ENCODE results near the gene DDIT3. TPM values are rescaled to one million over a fixed set of nuclear protein-coding genes. Genes with fewer than 3 reads are reported as not detected.

DDIT3 gene, protein sequence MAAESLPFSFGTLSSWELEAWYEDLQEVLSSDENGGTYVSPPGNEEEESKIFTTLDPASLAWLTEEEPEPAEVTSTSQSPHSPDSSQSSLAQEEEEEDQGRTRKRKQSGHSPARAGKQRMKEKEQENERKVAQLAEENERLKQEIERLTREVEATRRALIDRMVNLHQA
- total RNA-seq (2014; rRNA removed; shearing (Covaris generic)) (42.7 and 43.7 TPM in 2 replicates), total RNA-seq (2022) (32.3 and 34.5 TPM in 2 replicates), Bru-seq, nascent RNA (percentile 83 among the genes with signal in this experiment), BruChase-seq, experiment 1, labeled RNA remaining after a 6-hour chase (percentile 49 among the genes with signal in this experiment), BruChase-seq, experiment 2, labeled RNA remaining after a 2-hour chase (percentile 64 among the genes with signal in this experiment)
- long read RNA-seq, transcript DDIT3-201 (4 exons, 906 nt) = major isoform, 42 of 52 reads
- long read RNA-seq, transcript DDIT3-205 (3 exons, 951 nt) = minor isoform, 5 of 52 reads
- long read RNA-seq, partial matches to known transcripts = 0 of 52 reads
- long read RNA-seq, other reads (novel, unspliced or antisense) = 1 of 52 reads

GRCh38 chr12:57520053-57520818 lies at the start of gene DDIT3:
Gene DDIT3, minus strand, starts transcription at chr12:57520514. Its CDS starts 3,108 bp downstream, at chr12:57517406.
- Histone ChIP-seq H3K9me2 (ENCODE audit: insufficient read depth, low read length) (no peaks in the 10 kb centered on the region), H3K9me3 (ENCODE audit: low read length) (no peaks in the 10 kb centered on the region), H3K4me2 (ENCODE audit: low read length) (peak within 1 kb of the TSS; percentile 94), H3K36me3 (ENCODE audit: insufficient read depth, low read length) (peaks cover 60% of the 10 kb centered on the region), H2AFZ (ENCODE audit: low read length) (peak within 1 kb of the TSS; percentile 45; the same call in 1 of the 2 replicates), H4K20me1 (ENCODE audit: insufficient read depth, low read length) (peaks cover 22% of the 10 kb centered on the region), H3K4me1 (ENCODE audit: insufficient read depth, low read length, poor library complexity, severe bottlenecking) (peaks cover 49% of the 10 kb centered on the region), H3K4me3 (ENCODE audit: low read depth, low read length, poor library complexity, severe bottlenecking) (peak within 1 kb of the TSS; percentile 84), H3K27ac (ENCODE audit: low read depth, low read length, poor library complexity, severe bottlenecking) (peak within 1 kb of the TSS; percentile 97), H3K79me2 (ENCODE audit: insufficient read depth, low read depth, low read length) (peaks cover 44% of the 10 kb centered on the region)
- TF ChIP-seq CTCF (conservative IDR thresholded peaks at IDR 0.05; ENCODE audit: low read length) (no peak), EZH2phosphoT487 (IDR thresholded peaks at IDR 0.05; ENCODE audit: borderline replicate concordance, low read depth, low read length) (no peak)
- ChIA-PET POLR2A (interaction anchor here (0.9 to 1.2 kb wide), 4 partner anchors 27 to 43 kb away, joined by 3 to 5 read pairs (median 4); partner anchors contain the start of genes ARHGAP9 and DCTN2), CTCF (ENCODE audit: unreplicated experiment) (interaction anchor here (1.0 kb wide), 1 partner anchor 40 kb away, joined by 3 read pairs; no protein-coding TSS in a partner anchor)
- intact Hi-C loops (cut with micrococcal nuclease; ENCODE audit: unreplicated experiment) = loop anchor here (1.0 to 5.0 kb wide), 4 partner anchors 33 to 279 kb away; partner anchors contain the start of genes CDK4 and GLI1
- BruUV-seq (replicated peaks) = TSS peak; percentile 84
- DNase-seq (ENCODE audit: low spot score) = peak; percentile 100

- Histone ChIP-seq H3K4me1 (ENCODE audit: insufficient read depth, low read length, poor library complexity, severe bottlenecking) (no peaks in the 10 kb centered on the region), H3K27ac (ENCODE audit: low read depth, low read length, poor library complexity, severe bottlenecking) (no peak overlapping the region), H4K20me1 (ENCODE audit: insufficient read depth, low read length) (no peaks in the 10 kb centered on the region), H3K4me2 (ENCODE audit: low read length) (no peak overlapping the region), H2AFZ (ENCODE audit: low read length) (no peak overlapping the region), H3K79me2 (ENCODE audit: insufficient read depth, low read depth, low read length) (no peaks in the 10 kb centered on the region), H3K9me2 (ENCODE audit: insufficient read depth, low read length) (no peaks in the 10 kb centered on the region), H3K9me3 (ENCODE audit: low read length) (no peaks in the 10 kb centered on the region), H3K36me3 (ENCODE audit: insufficient read depth, low read length) (no peaks in the 10 kb centered on the region), H3K4me3 (ENCODE audit: low read depth, low read length, poor library complexity, severe bottlenecking) (no peak overlapping the region)
- intact Hi-C loops (cut with micrococcal nuclease; ENCODE audit: unreplicated experiment) = no loop called here
- no peak for DNase-seq (ENCODE audit: low spot score)
- ChIA-PET CTCF (ENCODE audit: unreplicated experiment) (no interaction called here), POLR2A (no interaction called here)
- TF ChIP-seq EZH2phosphoT487 (IDR thresholded peaks at IDR 0.05; ENCODE audit: borderline replicate concordance, low read depth, low read length) (no peak), CTCF (conservative IDR thresholded peaks at IDR 0.05; ENCODE audit: low read length) (no peak)
- BruUV-seq (replicated peaks) = no TSS peak
Measured at GRCh38 chr12:57569858-57570257, 49.5 kb upstream of the DDIT3 start.
